GM23338 (cell line): ENCODE results near the gene ANKRD66. TPM values are rescaled to one million over a fixed set of nuclear protein-coding genes. Genes with fewer than 3 reads are reported as not detected.
"Not testable (repeated sequence)": the region's sequence is repeated elsewhere in the genome, so short reads cannot be mapped to it uniquely, and the experiment has no call there.

Experiments used
- ATAC-seq: fragments of 200-7000 bp; cut with Tn5 transposase; 3 replicates; pipeline ENCODE4 v1.9.1; 2020
- DNase-seq: peaks from one replicate; pipeline ENCODE4 v3.0.0-alpha.2; 2015; ENCODE audit warnings: low spot score
- H2AFZ ChIP-seq: fragments of 200-600 bp; sonication (generic); 2 replicates; pipeline ENCODE4 v1.8.0; 2016; ENCODE audit warnings: antibody characterized with exemption, mild to moderate bottlenecking, moderate library complexity
- H3F3A ChIP-seq: fragments of 200-600 bp; sonication (generic); replicated peaks from 2 replicates; pipeline ENCODE4 v1.8.0; 2017; ENCODE audit warnings: antibody characterized with exemption, mixed run types, low read depth
- H3K27ac ChIP-seq: fragments of 200-600 bp; sonication (generic); 2 replicates; pipeline ENCODE4 v1.6.1; 2016; ENCODE audit warnings: low read depth
- H3K27me3 ChIP-seq: fragments of 200-600 bp; sonication (generic); 2 replicates; pipeline ENCODE4 v1.8.0; 2016; ENCODE audit warnings: mild to moderate bottlenecking, mixed run types, moderate library complexity; ENCODE audit not compliant: insufficient read depth
- H3K36me3 ChIP-seq: fragments of 200-600 bp; sonication (generic); 2 replicates; pipeline ENCODE4 v1.8.0; 2016; ENCODE audit warnings: mild to moderate bottlenecking; ENCODE audit not compliant: insufficient read depth
- H3K4me1 ChIP-seq: fragments of 200-600 bp; sonication (generic); 2 replicates; pipeline ENCODE4 v1.8.0; 2016; ENCODE audit warnings: mild to moderate bottlenecking, moderate library complexity; ENCODE audit not compliant: insufficient read depth
- H3K4me2 ChIP-seq: fragments of 200-600 bp; sonication (generic); 2 replicates; pipeline ENCODE4 v1.7.1; 2017; ENCODE audit warnings: mixed run types
- H3K4me3 ChIP-seq: fragments of 200-600 bp; sonication (generic); 2 replicates; pipeline ENCODE4 v1.6.1; 2016; ENCODE audit warnings: mixed run types
- H3K79me2 ChIP-seq: fragments of 200-600 bp; sonication (generic); replicated peaks from 2 replicates; pipeline ENCODE4 v1.8.0; 2017; ENCODE audit warnings: mild to moderate bottlenecking; ENCODE audit not compliant: insufficient read depth
- H3K9me2 ChIP-seq: fragments of 200-600 bp; sonication (generic); 2 replicates; pipeline ENCODE4 v1.8.0; 2017; ENCODE audit not compliant: insufficient read depth
- H4K20me1 ChIP-seq: fragments of 200-600 bp; sonication (generic); replicated peaks from 2 replicates; pipeline ENCODE4 v1.8.0; 2017; ENCODE audit warnings: mild to moderate bottlenecking; ENCODE audit not compliant: insufficient read depth
- H3K27ac Mint-ChIP-seq: 2 replicates; pipeline ENCODE4 v1.8.0; 2020; ENCODE audit warnings: inconsistent platforms, mild to moderate bottlenecking, moderate library complexity, mixed read lengths
- H3K27me3 Mint-ChIP-seq: 3 replicates; pipeline ENCODE4 v1.8.0; 2022; ENCODE audit warnings: low read depth, mild to moderate bottlenecking, moderate library complexity, mixed read lengths, inconsistent platforms; ENCODE audit not compliant: insufficient read depth, poor library complexity
- H3K36me3 Mint-ChIP-seq: 3 replicates; pipeline ENCODE4 v1.8.0; 2021; ENCODE audit warnings: low read depth, mild to moderate bottlenecking, inconsistent platforms, moderate library complexity, mixed read lengths
- H3K4me1 Mint-ChIP-seq: 3 replicates; pipeline ENCODE4 v1.8.0; 2020; ENCODE audit warnings: mild to moderate bottlenecking, inconsistent platforms, mixed read lengths
- H3K4me3 Mint-ChIP-seq: 3 replicates; pipeline ENCODE4 v1.8.0; 2021; ENCODE audit warnings: moderate library complexity, mild to moderate bottlenecking, inconsistent platforms, mixed read lengths
- H3K9me3 Mint-ChIP-seq: 3 replicates; pipeline ENCODE4 v1.8.0; 2020; ENCODE audit warnings: moderate library complexity, mild to moderate bottlenecking, inconsistent platforms, mixed read lengths
- CREB1 ChIP-seq: fragments of 250-450 bp; sonication (Bioruptor Pico); IDR thresholded peaks from 2 replicates; pipeline ENCODE4 v1.5.0; 2020; ENCODE audit warnings: low read depth, mild to moderate bottlenecking, moderate library complexity
- ETS1 ChIP-seq: IDR thresholded peaks from 2 replicates; pipeline ENCODE4 v1.6.1; 2016; ENCODE audit warnings: antibody characterized with exemption
- EZH2 ChIP-seq: fragments of 200-600 bp; sonication (generic); IDR thresholded peaks from one replicate; pipeline ENCODE4 v1.8.0; 2017; ENCODE audit warnings: antibody characterized with exemption, mild to moderate bottlenecking, low read depth; ENCODE audit not compliant: unreplicated experiment
- EZH2phosphoT487 ChIP-seq: fragments of 200-600 bp; sonication (generic); IDR thresholded peaks from one replicate; pipeline ENCODE4 v1.8.1; 2018; ENCODE audit warnings: antibody characterized with exemption; ENCODE audit not compliant: unreplicated experiment
- JUNB ChIP-seq: IDR thresholded peaks from one replicate; pipeline ENCODE4 v1.6.1; 2016; ENCODE audit warnings: antibody characterized with exemption; ENCODE audit not compliant: unreplicated experiment
- NANOG ChIP-seq: IDR thresholded peaks from 2 replicates; pipeline ENCODE4 v1.6.1; 2016; ENCODE audit warnings: antibody characterized with exemption, borderline replicate concordance
- POLR2AphosphoS5 ChIP-seq: IDR thresholded peaks from 2 replicates; pipeline ENCODE4 v1.6.1; 2016; ENCODE audit warnings: antibody characterized with exemption, low read depth
- ZNF331 ChIP-seq: fragments of 250-450 bp; sonication (Bioruptor Pico); IDR thresholded peaks from 2 replicates; pipeline ENCODE4 v1.5.0; 2020; ENCODE audit warnings: low read depth, mild to moderate bottlenecking, moderate library complexity
- ZNF462 ChIP-seq: fragments of 250-450 bp; sonication (Bioruptor Pico); IDR thresholded peaks from 2 replicates; pipeline ENCODE4 v1.5.0; 2020; ENCODE audit warnings: mild to moderate bottlenecking, moderate library complexity
- polyA plus RNA-seq: library from polyadenylated mRNA; unstranded; fragments of >200 nt; fragmentation: Nextera tagmentation; extraction: Ambion mirVana; gene quantifications from 2 replicates; pipeline ENCODE4 v1.2.1, GENCODE V29; 2016
- total RNA-seq: library from RNA; depleted of rRNA; stranded (reverse); fragments of >200 nt; shearing (Covaris generic); gene quantifications from 2 replicates; pipeline ENCODE4 v1.2.3, GENCODE V29; 2014

ANKRD66 gene
- total and polyA plus RNA-seq, 2 experiments from 2014 or later: not detected

- TF ChIP-seq EZH2phosphoT487 (no peak), EZH2 (no peak), CREB1 (no peak), POLR2AphosphoS5 (no peak), JUNB (no peak)
Observed at GRCh38 chr6:46743425-46744158, 3.1 kb upstream of the ANKRD66 start (continued).

GRCh38 chr6:46744159-46744725 lies 2.5 kb upstream of the ANKRD66 start:
- not testable (repeated sequence) for ATAC-seq, H3K27me3 Mint-ChIP-seq, H3K27me3 ChIP-seq, H3K79me2 ChIP-seq, H3F3A ChIP-seq, H3K27ac ChIP-seq, H4K20me1 ChIP-seq, H3K4me3 Mint-ChIP-seq, H3K36me3 Mint-ChIP-seq, H2AFZ ChIP-seq, H3K9me3 Mint-ChIP-seq, H3K27ac Mint-ChIP-seq, H3K36me3 ChIP-seq, DNase-seq, H3K4me2 ChIP-seq, H3K4me3 ChIP-seq
- peaks cover 34% of the 10 kb centered on the region for H3K9me2 ChIP-seq
- peaks cover 19% of the 10 kb centered on the region for H3K4me1 ChIP-seq
- H3K4me1 Mint-ChIP-seq: peaks cover 16% of the 10 kb centered on the region; the same call in 2 of the 3 replicates

- H3K4me1 Mint-ChIP-seq: peaks cover 17% of the 10 kb centered on the region
- ATAC-seq (no peak), DNase-seq (no peak)
- Histone ChIP-seq H3K9me2 (peaks cover 34% of the 10 kb centered on the region), H3K79me2 (no peaks in the 10 kb centered on the region), H3K27ac (no peak overlapping the region), H3K4me2 (no peak overlapping the region), H3K4me1 (peaks cover 11% of the 10 kb centered on the region), H3K27me3 (no peaks in the 10 kb centered on the region), H4K20me1 (no peaks in the 10 kb centered on the region), H2AFZ (no peak overlapping the region), H3F3A (no peaks in the 10 kb centered on the region), H3K36me3 (no peaks in the 10 kb centered on the region), H3K4me3 (no peak overlapping the region)
- no peak overlapping the region for H3K4me3 Mint-ChIP-seq
- H3K27me3 Mint-ChIP-seq: peaks cover 1% of the 10 kb centered on the region
- no peaks in the 10 kb centered on the region for H3K36me3 Mint-ChIP-seq
- H3K9me3 Mint-ChIP-seq: no peaks in the 10 kb centered on the region
- H3K27ac Mint-ChIP-seq: no peak overlapping the region
- TF ChIP-seq ETS1 (no peak), ZNF331 (CRISPR knock-in tag) (no peak), CREB1 (no peak), POLR2AphosphoS5 (no peak), ZNF462 (no peak), JUNB (no peak), EZH2phosphoT487 (no peak), NANOG (no peak)
Observed at GRCh38 chr6:46745973-46746372, 760 bp upstream of the ANKRD66 start.
